ENCODE results near the gene DSC2. TPM values are rescaled to one million over a fixed set of nuclear protein-coding genes. Genes with fewer than 3 reads are reported as not detected.

The DSC2 gene
- total and polyA plus RNA-seq, 3 donors from 2014 or later: 1.2 to 2.7 (median 1.2) TPM

DNA sequence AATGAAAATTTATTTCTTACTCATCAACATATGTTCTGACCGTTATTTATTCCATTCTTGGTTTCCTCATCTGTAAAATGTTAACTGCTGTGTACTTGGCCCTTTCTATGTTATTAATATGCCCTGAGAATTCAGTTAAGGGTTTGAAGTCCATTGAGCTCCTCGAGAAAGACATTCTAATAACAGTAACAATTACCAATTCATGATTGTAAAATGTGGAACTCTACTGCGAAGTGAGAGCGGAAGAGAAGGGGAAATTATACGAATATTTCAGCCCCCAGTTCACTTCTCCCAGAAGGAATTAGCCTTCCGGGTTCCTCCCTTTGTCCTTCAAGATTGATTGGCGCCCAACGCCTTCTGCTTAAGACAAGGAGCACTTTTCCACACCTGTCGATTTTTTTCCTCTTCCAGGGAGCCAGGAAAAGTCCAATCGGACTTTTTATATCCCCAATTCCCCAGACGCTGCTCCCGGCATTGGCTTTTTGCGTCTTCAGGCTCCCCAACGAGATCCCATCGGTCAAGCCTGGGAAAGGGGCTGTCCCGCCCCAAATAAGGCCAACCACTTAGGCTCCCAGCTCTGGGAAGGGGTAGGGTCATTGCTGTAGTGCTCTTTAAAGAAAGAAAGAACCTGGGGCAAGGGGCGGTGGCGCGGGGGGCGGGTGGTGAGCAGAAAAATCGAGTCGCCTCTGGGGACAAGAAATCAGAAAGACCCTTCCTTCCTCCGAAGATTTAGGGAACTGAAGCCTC, 1.6 kb downstream of the DSC2 start:
- H3K27me3 ChIP-seq: no peaks in the 10 kb centered on the region
- no peak for DNase-seq
- intact Hi-C loops (cut with DNase I; ENCODE audit: low total_unique reads): no loop called here
- no peak for TF ChIP-seq POLR2A (IDR thresholded peaks at IDR 0.05)
- TF ChIP-seq CTCF (IDR thresholded peaks at IDR 0.05): no peak
- H3K36me3 ChIP-seq (ENCODE audit: low read depth, missing control alignments): no peaks in the 10 kb centered on the region
- 15 to 19% methylated on average over 23 of the region's 23 CpGs for WGBS, 2 donors
- no peaks in the 10 kb centered on the region for H3K9me3 ChIP-seq
- H3K27ac ChIP-seq: peak overlapping the region in 1 of 2 donors; percentile 62
- H3K4me1 ChIP-seq: peaks cover 4% of the 10 kb centered on the region
- peak overlapping the region; percentile 47 to 70 for H3K4me3 ChIP-seq

GRCh38 chr18:31099450-31100230, 2.6 kb downstream of the DSC2 start:
- Histone ChIP-seq H3K27ac (no peak overlapping the region), H3K4me3 (no peak overlapping the region), H3K36me3 (ENCODE audit: low read depth, missing control alignments) (no peaks in the 10 kb centered on the region), H3K4me1 (peaks cover 4% of the 10 kb centered on the region), H3K27me3 (no peaks in the 10 kb centered on the region), H3K9me3 (no peaks in the 10 kb centered on the region)
- intact Hi-C loops (cut with DNase I; ENCODE audit: low total_unique reads): no loop called here
- no peak for TF ChIP-seq POLR2A (IDR thresholded peaks at IDR 0.05)
- TF ChIP-seq CTCF (IDR thresholded peaks at IDR 0.05): no peak
- no peak for DNase-seq
- WGBS, 2 donors: 70 to 75% methylated on average over 10 of the region's 10 CpGs

- Histone ChIP-seq H3K4me3 (no peak overlapping the region), H3K27ac (no peak overlapping the region), H3K36me3 (ENCODE audit: low read depth, missing control alignments) (no peaks in the 10 kb centered on the region), H3K27me3 (no peaks in the 10 kb centered on the region), H3K9me3 (no peaks in the 10 kb centered on the region), H3K4me1 (peaks cover 4% of the 10 kb centered on the region)
- TF ChIP-seq CTCF (IDR thresholded peaks at IDR 0.05): no peak
- no peak for TF ChIP-seq POLR2A (IDR thresholded peaks at IDR 0.05)
- DNase-seq: no peak
- intact Hi-C loops (cut with DNase I; ENCODE audit: low total_unique reads): no loop called here
Measured at GRCh38 chr18:31098878-31099277, 3.3 kb downstream of the DSC2 start.

DNA sequence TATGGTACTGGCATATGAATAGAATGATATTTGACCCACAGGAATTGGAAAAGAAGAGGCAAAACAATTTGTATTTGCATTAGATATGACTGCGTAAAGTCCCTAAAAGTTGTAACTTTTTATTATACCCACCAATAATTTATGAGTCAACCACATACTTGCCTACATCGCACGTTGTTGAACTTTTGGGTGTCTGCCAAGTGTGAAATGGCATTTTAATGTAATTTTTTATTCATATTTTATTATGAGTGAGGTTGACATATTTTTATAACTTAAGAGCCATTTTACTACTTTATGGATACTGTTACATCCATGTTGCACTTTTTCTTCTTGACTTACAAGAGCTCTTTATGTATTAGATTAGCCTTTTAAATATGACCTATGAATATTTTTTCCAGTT, 4.6 kb downstream of the DSC2 start:
- WGBS, 2 donors: 66 to 69% methylated on average over 3 of the region's 3 CpGs
- no peak for TF ChIP-seq CTCF (IDR thresholded peaks at IDR 0.05)
- TF ChIP-seq POLR2A (IDR thresholded peaks at IDR 0.05): no peak
- no peak for DNase-seq
- no peaks in the 10 kb centered on the region for H3K27me3 ChIP-seq
- H3K9me3 ChIP-seq: no peaks in the 10 kb centered on the region
- no peak overlapping the region for H3K27ac ChIP-seq
- H3K4me1 ChIP-seq: peaks cover 4% of the 10 kb centered on the region
- H3K36me3 ChIP-seq (ENCODE audit: low read depth, missing control alignments): no peaks in the 10 kb centered on the region
- intact Hi-C loops (cut with DNase I; ENCODE audit: low total_unique reads): no loop called here
- no peak overlapping the region for H3K4me3 ChIP-seq

Data from testis (tissue), 3 donors.